Neural progenitor cell (in vitro differentiated cells): ENCODE measurements around the gene NEUROG1.

Source experiments
- CTCF ChIP-seq: fragments of 200-600 bp; sonication (generic); IDR thresholded peaks from 2 replicates; pipeline ENCODE4 v1.5.1; 2017; ENCODE audit warnings: antibody characterized with exemption, mild to moderate bottlenecking
- EZH2 ChIP-seq: fragments of 200-600 bp; sonication (generic); IDR thresholded peaks from 2 replicates; pipeline ENCODE4 v1.6.1; 2017; ENCODE audit warnings: antibody characterized with exemption, mild to moderate bottlenecking, moderate library complexity
- EZH2phosphoT487 ChIP-seq: fragments of 200-600 bp; sonication (generic); IDR thresholded peaks from 2 replicates; pipeline ENCODE4 v1.6.1; 2017; ENCODE audit warnings: antibody characterized with exemption

- TF ChIP-seq CTCF (no peak), EZH2 (no peak), EZH2phosphoT487 (no peak)
Measured at GRCh38 chr5:135505973-135506372, 29.8 kb downstream of the NEUROG1 start.
